ENCODE data around the gene MAP1LC3B.

Gene MAP1LC3B

DNA sequence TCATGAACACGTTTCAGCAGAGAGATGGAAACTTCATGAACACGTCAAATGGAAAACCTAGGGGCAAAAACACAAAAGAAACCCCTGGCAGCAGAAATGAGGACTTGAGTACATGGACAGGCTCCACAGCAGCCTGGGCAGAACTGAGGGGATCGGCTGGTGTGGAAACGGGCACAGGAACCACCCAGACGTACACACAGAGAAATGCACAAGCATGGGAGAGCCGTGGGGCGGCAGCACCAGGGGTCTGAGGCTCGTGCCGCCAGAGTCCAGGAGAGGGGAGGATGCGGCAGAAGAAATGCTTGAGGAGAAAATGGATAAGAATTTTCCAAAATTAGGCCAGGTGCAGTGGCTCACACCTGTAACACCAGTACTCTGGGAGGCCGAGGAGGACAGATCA, 30.0 kb downstream of the MAP1LC3B start:
- no peak overlapping the region for H3K4me3 ChIP-seq (replicated peaks; ENCODE audit: low read depth, low read length)
- no peak for TF ChIP-seq CTCF (IDR thresholded peaks at IDR 0.05; ENCODE audit: insufficient read depth, low read length, poor library complexity, severe bottlenecking)
- no peaks in the 10 kb centered on the region for H3K36me3 ChIP-seq (ENCODE audit: control insufficient read depth, insufficient read depth, low read length)
- H3K27me3 ChIP-seq (replicated peaks; ENCODE audit: control insufficient read depth, insufficient read depth, low read length) = no peaks in the 10 kb centered on the region; the same call in 1 of the 2 replicates
- no peak for DNase-seq (ENCODE audit: extremely low read depth, insufficient read length)

DNA sequence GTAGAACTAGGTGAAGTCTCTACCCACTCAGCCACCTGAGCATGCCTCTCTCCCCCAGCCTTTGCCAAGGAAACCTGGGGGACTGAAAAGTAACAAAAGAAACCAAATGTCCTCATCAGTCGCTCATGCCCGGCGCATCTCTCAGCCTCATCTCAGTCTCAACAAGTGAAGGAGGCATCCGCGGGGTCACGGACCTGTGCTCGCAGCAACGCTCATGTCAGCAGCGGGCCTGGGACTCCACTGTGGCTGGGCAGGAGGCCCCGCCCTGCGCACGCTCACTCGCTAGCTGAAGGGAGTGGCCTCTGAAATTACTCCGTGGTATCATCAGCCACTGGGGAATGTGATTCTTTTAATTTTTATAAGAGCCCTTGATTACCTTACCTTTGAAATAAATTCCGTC, 31.3 kb downstream of the MAP1LC3B start:
- H3K27me3 ChIP-seq (replicated peaks; ENCODE audit: control insufficient read depth, insufficient read depth, low read length) = no peaks in the 10 kb centered on the region; the same call in 1 of the 2 replicates
- H3K36me3 ChIP-seq (ENCODE audit: control insufficient read depth, insufficient read depth, low read length) = no peaks in the 10 kb centered on the region
- no peak overlapping the region for H3K4me3 ChIP-seq (replicated peaks; ENCODE audit: low read depth, low read length)
- no peak for DNase-seq (ENCODE audit: extremely low read depth, insufficient read length)
- no peak for TF ChIP-seq CTCF (IDR thresholded peaks at IDR 0.05; ENCODE audit: insufficient read depth, low read length, poor library complexity, severe bottlenecking)

DNA sequence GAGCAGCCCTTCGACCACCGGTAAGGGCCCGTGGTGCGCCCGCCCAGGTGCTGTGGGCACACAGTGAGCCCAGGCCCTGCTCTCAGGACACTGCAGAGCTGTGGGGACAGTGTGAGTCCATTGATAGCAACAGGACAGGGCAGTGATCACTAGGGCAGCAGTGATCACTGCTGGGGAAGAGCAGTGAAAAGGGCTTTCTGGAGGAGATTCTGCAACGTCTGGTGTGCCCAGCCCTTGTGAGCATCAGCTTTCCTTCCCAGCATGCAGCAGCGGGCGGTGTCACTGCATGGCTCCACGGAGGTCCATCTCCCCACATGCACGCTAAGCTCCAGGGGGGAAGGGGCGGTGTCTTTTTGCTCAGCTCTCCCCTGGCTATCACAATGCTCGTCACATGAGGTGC, 32.1 kb downstream of the MAP1LC3B start:
- no peak for DNase-seq (ENCODE audit: extremely low read depth, insufficient read length)
- no peaks in the 10 kb centered on the region; the same call in 1 of the 2 replicates for H3K27me3 ChIP-seq (replicated peaks; ENCODE audit: control insufficient read depth, insufficient read depth, low read length)
- TF ChIP-seq CTCF (IDR thresholded peaks at IDR 0.05; ENCODE audit: insufficient read depth, low read length, poor library complexity, severe bottlenecking) = no peak
- no peaks in the 10 kb centered on the region for H3K36me3 ChIP-seq (ENCODE audit: control insufficient read depth, insufficient read depth, low read length)
- no peak overlapping the region for H3K4me3 ChIP-seq (replicated peaks; ENCODE audit: low read depth, low read length)

- DNase-seq (ENCODE audit: extremely low read depth, insufficient read length) = no peak
- no peaks in the 10 kb centered on the region for H3K36me3 ChIP-seq (ENCODE audit: control insufficient read depth, insufficient read depth, low read length)
- H3K27me3 ChIP-seq (replicated peaks; ENCODE audit: control insufficient read depth, insufficient read depth, low read length) = no peaks in the 10 kb centered on the region; the same call in 1 of the 2 replicates
- no peak overlapping the region for H3K4me3 ChIP-seq (replicated peaks; ENCODE audit: low read depth, low read length)
- no peak for TF ChIP-seq CTCF (IDR thresholded peaks at IDR 0.05; ENCODE audit: insufficient read depth, low read length, poor library complexity, severe bottlenecking)
These were observed 33.8 kb downstream of the MAP1LC3B start for GRCh38 chr16:87425941-87426340.

GRCh38 chr16:87426423-87427215, 34.5 kb downstream of the MAP1LC3B start:
- H3K27me3 ChIP-seq (replicated peaks; ENCODE audit: control insufficient read depth, insufficient read depth, low read length) = no peaks in the 10 kb centered on the region; the same call in 1 of the 2 replicates
- no peak for DNase-seq (ENCODE audit: extremely low read depth, insufficient read length)
- no peak overlapping the region for H3K4me3 ChIP-seq (replicated peaks; ENCODE audit: low read depth, low read length)
- no peaks in the 10 kb centered on the region for H3K36me3 ChIP-seq (ENCODE audit: control insufficient read depth, insufficient read depth, low read length)
- TF ChIP-seq CTCF (IDR thresholded peaks at IDR 0.05; ENCODE audit: insufficient read depth, low read length, poor library complexity, severe bottlenecking) = no peak

Measured in GM06990 (cell line).